Activated CD4-positive, CD25-positive, alpha-beta regulatory T cell treated with anti-CD3 and anti-CD28 coated beads, Interleukin-2, amount 50 U/mL, for 16 hours (primary cell): ENCODE measurements around the gene HDAC6.
"Not testable (repeated sequence)": the region's sequence is repeated elsewhere in the genome, so short reads cannot be mapped to it uniquely, and the experiment has no call there.

Source experiments
- DNase-seq: peaks from one replicate; pipeline ENCODE4 v3.0.0-alpha.2; 2020; ENCODE audit warnings: low read depth, low spot score

The HDAC6 gene

GRCh38 chrX:48824066-48824465 is 22.2 kb downstream of the HDAC6 start:
- no peak for DNase-seq

DNA sequence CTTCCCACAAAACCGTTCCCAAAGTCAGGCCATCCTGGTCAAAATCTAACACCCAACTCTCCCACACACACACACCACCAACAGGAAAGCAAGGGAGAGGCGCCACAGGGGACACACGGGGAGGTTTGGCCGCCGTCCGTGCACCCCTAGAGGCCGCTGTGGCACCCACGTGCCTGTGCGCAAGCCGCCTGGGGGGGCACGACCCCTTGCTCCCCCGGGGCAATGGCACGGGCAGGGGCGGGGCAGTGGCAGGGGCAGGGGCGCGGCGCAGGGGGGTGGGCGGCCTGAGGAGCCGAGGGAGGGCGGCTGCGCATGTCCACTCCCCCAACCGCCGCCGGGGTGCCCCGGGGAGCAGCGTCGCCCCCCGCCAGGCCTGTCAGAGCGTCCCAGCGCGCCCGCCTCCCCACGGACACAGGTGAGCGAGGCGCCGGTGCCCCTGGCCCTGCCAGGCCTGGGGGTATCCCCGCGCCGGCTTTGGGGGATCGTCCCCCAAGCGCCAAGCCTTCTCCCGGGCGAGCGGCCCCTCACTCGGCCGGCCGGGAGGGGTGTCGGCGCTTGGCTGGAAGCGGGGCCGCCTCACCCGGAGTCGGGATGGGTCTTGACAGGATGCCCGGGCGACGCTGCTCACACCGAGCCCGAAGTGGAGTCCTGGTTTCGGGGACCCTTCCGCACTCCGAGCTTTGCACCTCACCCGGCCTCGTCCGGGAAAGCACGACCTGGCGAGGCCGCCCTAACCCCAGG is 24.4 kb downstream of the HDAC6 start, which contains the start of gene ERAS:
ERAS (plus strand) TSS at position 379 of the 741 bp plus-strand sequence. CDS start 2,611 bp downstream, outside the sequence.
- no peak for DNase-seq

DNA sequence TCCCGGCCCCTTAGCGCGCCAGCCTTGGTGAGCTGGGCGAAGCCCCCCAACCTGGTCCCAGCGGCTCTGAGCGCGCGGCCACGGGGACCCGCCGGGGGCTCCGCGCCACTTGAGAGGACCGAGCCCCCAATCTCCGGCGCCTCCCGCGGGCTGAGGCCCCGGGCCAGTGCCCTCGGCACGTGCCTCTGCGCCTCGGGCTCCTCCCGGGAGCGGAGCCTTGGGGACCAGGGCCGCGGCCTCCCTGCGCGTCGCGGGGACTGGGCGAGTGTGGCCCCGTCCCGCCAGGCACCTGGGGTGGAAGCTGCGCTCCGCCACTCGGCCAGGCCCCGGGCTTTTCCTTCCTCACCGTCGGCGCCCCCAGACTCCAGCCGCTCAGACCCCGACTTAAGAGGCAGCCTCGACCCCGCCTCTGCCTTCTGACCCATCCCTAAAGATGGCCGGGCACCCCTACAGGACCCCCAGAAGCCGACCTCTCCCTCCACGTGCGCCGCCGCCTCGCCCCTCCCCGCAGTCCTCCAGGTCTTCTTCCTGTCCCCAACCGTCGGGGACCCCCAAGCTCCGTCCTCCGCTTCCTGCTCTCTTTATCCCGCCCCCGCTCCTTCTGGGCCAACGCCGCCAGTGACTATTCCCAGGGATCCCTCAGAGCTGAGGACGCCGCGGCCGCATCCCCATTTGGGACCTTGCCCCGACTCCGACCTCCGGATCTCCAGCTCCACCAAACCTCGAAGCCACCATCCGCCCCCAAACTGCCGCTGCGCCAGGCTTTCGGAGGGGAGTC is 25.2 kb downstream of the HDAC6 start:
- no peak for DNase-seq

GRCh38 chrX:48827654-48827968 is 25.7 kb downstream of the HDAC6 start:
- no peak for DNase-seq

DNA sequence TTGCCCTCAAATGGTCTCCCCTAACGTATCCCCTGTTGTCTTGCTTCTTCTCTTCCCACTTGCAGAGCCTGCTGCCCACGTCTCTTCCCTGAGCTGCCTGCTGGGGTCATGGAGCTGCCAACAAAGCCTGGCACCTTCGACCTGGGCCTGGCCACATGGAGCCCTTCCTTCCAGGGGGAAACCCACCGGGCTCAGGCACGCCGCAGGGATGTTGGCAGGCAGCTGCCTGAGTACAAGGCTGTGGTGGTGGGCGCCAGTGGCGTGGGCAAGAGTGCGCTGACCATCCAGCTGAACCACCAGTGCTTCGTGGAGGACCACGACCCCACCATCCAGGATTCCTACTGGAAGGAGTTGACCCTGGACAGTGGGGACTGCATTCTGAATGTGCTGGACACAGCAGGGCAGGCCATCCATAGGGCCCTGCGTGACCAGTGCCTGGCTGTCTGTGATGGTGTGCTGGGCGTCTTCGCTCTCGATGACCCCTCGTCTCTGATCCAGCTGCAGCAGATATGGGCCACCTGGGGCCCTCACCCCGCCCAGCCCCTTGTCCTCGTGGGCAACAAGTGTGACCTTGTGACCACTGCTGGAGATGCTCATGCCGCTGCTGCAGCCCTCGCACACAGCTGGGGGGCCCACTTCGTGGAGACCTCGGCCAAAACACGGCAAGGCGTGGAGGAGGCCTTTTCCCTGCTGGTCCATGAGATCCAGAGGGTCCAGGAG is 27.3 kb downstream of the HDAC6 start:
- DNase-seq = no peak

- no peak for DNase-seq
These were observed 29.5 kb downstream of the HDAC6 start for GRCh38 chrX:48831136-48831908.

GRCh38 chrX:48831909-48832291 is 30.0 kb downstream of the HDAC6 start:
- DNase-seq = no peak

DNA sequence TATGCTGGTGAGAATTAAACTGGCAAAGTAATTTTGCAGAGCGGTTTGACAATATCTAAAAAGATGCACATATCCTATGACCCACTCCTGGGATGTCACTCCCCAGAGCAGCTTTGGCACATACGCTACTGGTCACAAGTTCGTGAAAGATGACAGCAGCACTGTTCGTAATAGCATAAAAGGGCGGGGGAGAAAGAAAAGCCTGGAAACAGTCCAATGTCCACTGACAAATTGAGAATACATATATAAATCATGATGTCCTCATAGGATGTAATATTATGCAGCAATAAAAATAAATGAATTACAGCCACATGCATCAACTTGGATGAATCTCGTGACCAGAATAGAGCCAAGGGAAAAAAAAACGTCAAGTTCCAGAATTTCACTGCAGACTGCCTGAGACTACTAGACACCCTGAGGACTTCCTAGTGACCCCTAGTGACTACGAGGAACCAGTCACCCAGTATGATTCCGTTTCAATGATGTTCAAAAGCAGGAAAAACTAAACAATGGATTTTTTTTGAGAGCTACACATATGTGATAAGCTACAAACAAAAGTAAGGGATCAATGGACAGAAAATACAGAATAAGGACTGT is 31.8 kb downstream of the HDAC6 start:
- no peak for DNase-seq

DNA sequence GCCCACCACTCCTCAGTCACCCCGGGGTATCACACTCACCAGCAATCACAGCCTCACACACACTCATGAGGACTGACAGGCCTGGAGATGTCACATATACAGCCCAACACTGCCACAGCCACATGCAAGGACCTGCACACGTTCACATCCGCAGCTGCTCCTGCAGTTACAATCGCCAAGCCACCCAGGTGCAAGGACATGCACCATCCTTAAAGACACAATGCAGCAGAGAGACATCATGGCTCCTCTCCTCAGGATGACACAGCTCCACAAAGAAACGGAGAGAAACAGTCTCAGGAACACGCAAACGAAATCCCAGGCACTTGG is 32.5 kb downstream of the HDAC6 start:
- no peak for DNase-seq

DNA sequence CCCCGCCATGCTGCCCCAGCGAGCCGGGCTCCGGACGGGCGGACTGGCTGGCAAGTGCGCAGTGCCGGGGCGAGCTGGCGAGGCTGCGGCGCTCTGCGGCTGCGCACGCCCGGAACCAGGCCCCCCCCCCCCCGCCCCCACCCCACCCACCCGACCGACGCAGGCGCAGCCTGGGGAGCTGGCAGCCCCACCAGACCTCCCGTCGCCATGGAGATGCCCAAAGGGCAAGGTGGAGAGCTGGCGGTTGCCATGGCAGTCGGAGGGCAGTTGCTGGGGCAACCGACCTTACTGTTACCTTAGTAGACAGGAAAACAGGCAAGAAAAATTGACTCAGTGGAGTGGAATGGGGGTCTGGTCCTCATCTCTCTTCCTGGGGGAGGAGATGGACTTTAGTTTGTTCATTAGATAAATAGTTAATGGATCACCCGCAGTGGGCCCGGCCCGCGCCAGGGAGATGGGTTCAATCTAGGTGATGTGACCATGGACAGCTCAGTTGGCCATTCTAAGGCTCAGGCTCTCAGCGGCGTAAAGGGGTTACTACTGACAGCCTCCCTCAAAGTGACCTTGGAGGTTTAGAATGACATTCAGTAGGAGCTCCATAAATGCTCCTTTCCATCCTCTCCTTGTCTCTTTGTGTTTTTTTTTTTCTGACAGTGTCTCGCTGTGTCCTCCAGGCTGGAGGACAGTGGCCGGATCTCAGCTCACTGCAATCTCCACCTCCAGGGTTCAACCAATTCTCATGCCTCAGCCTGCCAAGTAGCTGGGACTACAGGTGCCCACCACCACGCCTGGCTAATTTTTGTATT is 33.9 kb downstream of the HDAC6 start, which contains the start of gene PCSK1N:
PCSK1N (minus strand) TSS at position 87 of the 806 bp plus-strand sequence; CDS start at position 9, 78 bp downstream.
- no peak for DNase-seq

DNA sequence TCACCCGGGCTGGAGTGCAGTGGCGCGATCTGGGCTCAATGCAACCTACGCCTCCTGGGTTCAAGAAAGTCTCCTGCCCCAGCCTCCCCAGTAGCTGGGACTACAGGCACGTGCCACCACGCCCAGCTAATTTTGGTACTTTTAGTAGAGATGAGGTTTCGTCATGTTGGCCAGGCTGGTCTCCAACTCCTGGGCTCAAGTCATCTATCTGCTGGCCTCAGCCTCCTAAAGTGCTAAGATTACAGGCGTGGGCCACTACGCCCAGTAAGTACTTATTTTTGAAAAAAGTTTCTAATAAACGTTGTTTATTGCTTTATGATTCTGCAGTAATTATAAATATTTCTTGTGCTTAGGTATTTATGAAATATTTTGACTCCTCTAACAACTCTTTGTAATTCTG is 37.8 kb downstream of the HDAC6 start:
- no peak for DNase-seq

- DNase-seq = no peak
These were observed 47.0 kb downstream of the HDAC6 start for GRCh38 chrX:48848847-48849246.

- no peak for DNase-seq
These were observed 51.0 kb downstream of the HDAC6 start for GRCh38 chrX:48852857-48853256.

DNA sequence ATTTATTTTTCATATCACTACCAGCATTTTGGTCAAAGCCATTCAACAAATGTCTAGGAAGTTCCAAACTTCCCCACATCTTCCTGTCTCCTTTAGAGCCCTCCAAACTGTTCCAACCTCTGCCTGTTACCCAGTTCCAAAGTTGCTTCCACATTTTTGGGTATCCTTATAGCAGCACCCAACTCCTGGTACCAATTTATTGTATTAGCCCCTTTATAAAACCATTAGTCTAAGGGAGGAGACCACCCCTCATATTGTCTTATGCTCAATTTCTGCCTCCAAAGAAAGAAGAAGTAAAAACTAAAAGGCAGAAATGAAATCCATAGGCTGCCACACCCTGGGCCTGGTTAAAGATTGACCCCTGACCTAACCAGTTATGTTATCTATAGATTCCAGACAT is 51.6 kb downstream of the HDAC6 start:
- DNase-seq = not testable (repeated sequence)

- DNase-seq = not testable (repeated sequence)
These were observed 52.4 kb downstream of the HDAC6 start for GRCh38 chrX:48854121-48854804.

GRCh38 chrX:48854898-48855297 is 53.0 kb downstream of the HDAC6 start:
- DNase-seq = no peak

DNA sequence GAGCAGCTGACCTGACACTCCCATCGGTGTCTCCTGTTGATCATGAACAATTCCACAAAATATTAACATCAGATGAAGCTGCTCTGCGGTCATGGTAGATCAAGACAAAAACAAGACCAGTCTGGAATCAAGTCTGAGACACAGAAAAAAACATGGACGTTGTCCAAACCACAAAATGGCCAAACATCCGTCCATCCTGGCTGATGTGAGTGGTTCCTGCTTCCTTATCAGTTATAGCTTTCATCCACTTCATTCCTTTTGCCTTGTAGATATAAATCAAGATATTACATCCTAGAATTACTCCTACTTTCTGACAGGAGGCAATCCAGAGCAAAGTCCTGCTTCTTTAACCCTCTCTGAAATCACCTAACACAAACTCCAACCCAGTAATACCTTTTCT is 62.3 kb downstream of the HDAC6 start:
- DNase-seq = no peak

GRCh38 chrX:48872017-48872416 is 70.2 kb downstream of the HDAC6 start:
- not testable (repeated sequence) for DNase-seq
